Parathyroid adenoma (tissue), 2 donors: ENCODE data around the gene MOCOS.
"Not testable (repeated sequence)": the region's sequence is repeated elsewhere in the genome, so short reads cannot be mapped to it uniquely, and the experiment has no call there.

Experiments
- H2AFZ ChIP-seq: fragments of 300-600 bp; sonication (generic); one replicate; pipeline ENCODE4 v1.7.0; 2017; ENCODE audit warnings: antibody characterized with exemption, mild to moderate bottlenecking
- H3K27ac ChIP-seq: fragments of 300-600 bp; sonication (generic); one replicate; pipeline ENCODE4 v1.7.0; 2017
- H3K27me3 ChIP-seq: fragments of 300-600 bp; sonication (generic); one replicate; pipeline ENCODE4 v1.7.0; 2017; ENCODE audit warnings: low read length; ENCODE audit not compliant: control insufficient read depth, insufficient read depth
- H3K36me3 ChIP-seq: fragments of 300-600 bp; sonication (generic); one replicate; pipeline ENCODE4 v1.7.0; 2017; ENCODE audit warnings: low read length; ENCODE audit not compliant: control insufficient read depth, insufficient read depth
- H3K4me1 ChIP-seq: fragments of 300-600 bp; sonication (generic); one replicate; pipeline ENCODE4 v1.7.0; 2017; ENCODE audit warnings: control low read depth
- H3K4me2 ChIP-seq: fragments of 300-600 bp; sonication (generic); one replicate; pipeline ENCODE4 v1.7.0; 2017; ENCODE audit warnings: low read length
- H3K4me3 ChIP-seq: fragments of 300-600 bp; sonication (generic); one replicate; pipeline ENCODE4 v1.7.0; 2017; ENCODE audit warnings: low read depth, low read length
- H3K79me2 ChIP-seq: fragments of 300-600 bp; sonication (generic); one replicate; pipeline ENCODE4 v1.7.0; 2017; ENCODE audit warnings: control low read depth
- H3K9ac ChIP-seq: fragments of 300-600 bp; sonication (generic); one replicate; pipeline ENCODE4 v1.7.0; 2017; ENCODE audit warnings: mild to moderate bottlenecking
- H3K9me3 ChIP-seq: fragments of 300-600 bp; sonication (generic); one replicate; pipeline ENCODE4 v1.7.0; 2017; ENCODE audit warnings: low read length; ENCODE audit not compliant: control insufficient read depth
- TF ChIP-seq, protein P1 (sequence below): fragments of 300-600 bp; sonication (generic); IDR thresholded peaks from one replicate; pipeline ENCODE4 v1.7.0; 2017; ENCODE audit warnings: antibody characterized with exemption, mild to moderate bottlenecking
- donor health status: primary hyperparathyroidism.

Gene MOCOS

DNA sequence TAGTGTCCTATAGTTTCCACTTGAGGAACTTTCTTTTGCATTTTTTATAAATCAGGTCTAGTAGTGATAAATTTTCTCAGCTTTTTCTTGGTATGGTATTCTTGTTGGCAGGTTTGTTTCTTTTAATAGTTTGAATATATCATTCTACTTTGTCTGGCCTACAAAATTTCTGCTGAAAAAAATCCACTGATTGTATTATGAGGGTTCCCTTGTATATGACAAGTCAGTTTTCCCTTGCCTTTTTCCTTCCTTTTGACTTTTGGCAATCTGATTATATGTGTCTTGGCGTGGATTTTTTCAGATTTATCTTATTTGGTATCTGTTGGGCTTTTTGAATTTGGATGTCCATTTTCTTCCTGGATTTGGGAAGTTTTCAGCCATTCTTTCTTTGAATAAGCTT, 41.9 kb downstream of the MOCOS start:
- Histone ChIP-seq H3K36me3 (no peaks in the 10 kb centered on the region), H3K27ac (no peak overlapping the region), H3K9me3 (peaks cover 6% of the 10 kb centered on the region), H3K4me3 (no peak overlapping the region), H3K27me3 (no peaks in the 10 kb centered on the region), H3K4me2 (no peak overlapping the region), H3K4me1 (no peaks in the 10 kb centered on the region), H3K79me2 (no peaks in the 10 kb centered on the region), H3K9ac (no peak overlapping the region), H2AFZ (no peak overlapping the region)
- TF ChIP-seq, protein P1, sequence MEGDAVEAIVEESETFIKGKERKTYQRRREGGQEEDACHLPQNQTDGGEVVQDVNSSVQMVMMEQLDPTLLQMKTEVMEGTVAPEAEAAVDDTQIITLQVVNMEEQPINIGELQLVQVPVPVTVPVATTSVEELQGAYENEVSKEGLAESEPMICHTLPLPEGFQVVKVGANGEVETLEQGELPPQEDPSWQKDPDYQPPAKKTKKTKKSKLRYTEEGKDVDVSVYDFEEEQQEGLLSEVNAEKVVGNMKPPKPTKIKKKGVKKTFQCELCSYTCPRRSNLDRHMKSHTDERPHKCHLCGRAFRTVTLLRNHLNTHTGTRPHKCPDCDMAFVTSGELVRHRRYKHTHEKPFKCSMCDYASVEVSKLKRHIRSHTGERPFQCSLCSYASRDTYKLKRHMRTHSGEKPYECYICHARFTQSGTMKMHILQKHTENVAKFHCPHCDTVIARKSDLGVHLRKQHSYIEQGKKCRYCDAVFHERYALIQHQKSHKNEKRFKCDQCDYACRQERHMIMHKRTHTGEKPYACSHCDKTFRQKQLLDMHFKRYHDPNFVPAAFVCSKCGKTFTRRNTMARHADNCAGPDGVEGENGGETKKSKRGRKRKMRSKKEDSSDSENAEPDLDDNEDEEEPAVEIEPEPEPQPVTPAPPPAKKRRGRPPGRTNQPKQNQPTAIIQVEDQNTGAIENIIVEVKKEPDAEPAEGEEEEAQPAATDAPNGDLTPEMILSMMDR = no peak

DNA sequence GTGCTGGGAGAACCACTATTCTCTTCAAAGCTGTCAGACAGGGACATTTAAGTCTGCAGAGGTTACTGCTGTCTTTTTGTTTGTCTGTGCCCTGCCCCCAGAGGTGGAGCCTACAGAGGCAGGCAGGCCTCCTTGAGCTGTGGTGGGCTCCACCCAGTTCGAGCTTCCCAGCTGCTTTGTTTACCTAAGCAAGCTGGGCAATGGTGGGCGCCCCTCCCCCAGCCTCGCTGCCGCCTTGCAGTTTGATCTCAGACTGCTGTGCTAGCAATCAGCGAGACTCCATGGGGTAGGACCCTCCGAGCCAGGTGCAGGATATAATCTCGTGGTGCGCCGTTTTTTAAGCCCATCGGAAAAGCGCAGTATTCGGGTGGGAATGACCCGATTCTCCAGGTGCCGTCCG, 53.2 kb downstream of the MOCOS start:
- not testable (repeated sequence) for H3K79me2 ChIP-seq, H3K27ac ChIP-seq

DNA sequence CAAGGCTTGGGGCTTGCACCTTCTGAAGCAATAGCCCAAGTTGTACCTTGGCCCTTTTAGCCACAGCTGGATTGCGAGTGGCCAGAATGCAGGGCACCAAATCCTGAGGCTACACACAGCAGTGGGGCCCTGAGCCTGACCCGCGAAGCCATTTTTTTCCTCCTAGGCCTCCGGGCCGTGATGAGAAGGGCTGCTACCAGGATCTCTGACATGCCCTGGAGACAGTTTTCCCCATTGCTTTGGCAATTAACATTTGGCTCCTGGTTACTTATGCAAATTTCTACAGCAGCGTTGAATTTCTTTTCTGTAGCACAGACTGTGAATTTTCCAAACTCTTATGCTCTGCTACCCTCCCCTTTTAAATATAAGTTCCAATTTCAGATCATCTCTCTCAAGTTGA, 54.5 kb downstream of the MOCOS start:
- Histone ChIP-seq H3K4me1 (no peaks in the 10 kb centered on the region), H3K9ac (no peak overlapping the region), H3K36me3 (no peaks in the 10 kb centered on the region), H3K4me3 (no peak overlapping the region), H3K4me2 (no peak overlapping the region), H3K27me3 (no peaks in the 10 kb centered on the region), H3K9me3 (no peaks in the 10 kb centered on the region), H3K27ac (no peak overlapping the region), H3K79me2 (no peaks in the 10 kb centered on the region), H2AFZ (no peak overlapping the region)
- TF ChIP-seq, protein P1 = no peak

More for the DNA sequence above, 53.2 kb downstream of the MOCOS start:
- H3K9ac ChIP-seq, H3K4me3 ChIP-seq, H3K27me3 ChIP-seq, H3K9me3 ChIP-seq, H3K4me1 ChIP-seq, H3K36me3 ChIP-seq, H3K4me2 ChIP-seq, H2AFZ ChIP-seq: not testable (repeated sequence)

GRCh38 chr18:36247036-36247435, 59.7 kb downstream of the MOCOS start:
- Histone ChIP-seq H3K4me1 (peaks cover 6% of the 10 kb centered on the region), H3K79me2 (no peaks in the 10 kb centered on the region), H3K9ac (no peak overlapping the region), H3K27me3 (no peaks in the 10 kb centered on the region), H3K4me3 (no peak overlapping the region), H3K27ac (no peak overlapping the region), H3K4me2 (no peak overlapping the region), H3K36me3 (no peaks in the 10 kb centered on the region), H3K9me3 (no peaks in the 10 kb centered on the region), H2AFZ (no peak overlapping the region)
- TF ChIP-seq, protein P1 = no peak

- peaks cover 6% of the 10 kb centered on the region for H3K4me1 ChIP-seq
- H3K79me2 ChIP-seq = no peaks in the 10 kb centered on the region
- TF ChIP-seq, protein P1 = no peak
- no peaks in the 10 kb centered on the region for H3K36me3 ChIP-seq
- H3K27ac ChIP-seq = no peak overlapping the region
- H2AFZ ChIP-seq = peak overlapping the region; percentile 15
- no peak overlapping the region for H3K4me3 ChIP-seq
- no peaks in the 10 kb centered on the region for H3K9me3 ChIP-seq
- no peaks in the 10 kb centered on the region for H3K27me3 ChIP-seq
- H3K4me2 ChIP-seq = no peak overlapping the region
- no peak overlapping the region for H3K9ac ChIP-seq
Observed at GRCh38 chr18:36249392-36249791, 62.1 kb downstream of the MOCOS start.
